CD4-positive, alpha-beta T cell treated with Interleukin-1 beta for 1 hour (primary cell): ENCODE data around the gene DNTT.

ENCODE experiments used
- DNase-seq, 2 donors: peaks; one replicate each; pipeline ENCODE4 v3.0.0-alpha.2; 2020 to 2022

Gene DNTT

DNA sequence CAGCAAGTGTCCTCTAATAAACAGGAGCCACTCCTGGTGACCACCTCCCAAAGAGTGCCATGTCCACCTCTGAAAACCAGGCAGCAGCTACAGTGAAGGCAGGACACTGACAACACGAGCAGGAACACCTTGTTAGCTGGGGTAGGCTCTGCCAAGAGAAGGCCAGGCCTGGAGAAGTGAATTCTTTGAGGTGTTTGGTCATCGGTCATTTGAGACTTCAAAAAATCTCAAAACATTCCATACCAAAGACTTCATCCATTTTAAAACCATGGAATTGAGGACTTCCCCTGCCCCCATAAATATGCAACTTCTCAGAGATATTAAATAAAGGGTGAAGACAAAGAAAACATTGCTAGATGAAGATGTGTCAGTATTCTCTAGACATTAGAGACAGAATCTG, 82.9 kb downstream of the DNTT start:
- DNase-seq = no peak

DNA sequence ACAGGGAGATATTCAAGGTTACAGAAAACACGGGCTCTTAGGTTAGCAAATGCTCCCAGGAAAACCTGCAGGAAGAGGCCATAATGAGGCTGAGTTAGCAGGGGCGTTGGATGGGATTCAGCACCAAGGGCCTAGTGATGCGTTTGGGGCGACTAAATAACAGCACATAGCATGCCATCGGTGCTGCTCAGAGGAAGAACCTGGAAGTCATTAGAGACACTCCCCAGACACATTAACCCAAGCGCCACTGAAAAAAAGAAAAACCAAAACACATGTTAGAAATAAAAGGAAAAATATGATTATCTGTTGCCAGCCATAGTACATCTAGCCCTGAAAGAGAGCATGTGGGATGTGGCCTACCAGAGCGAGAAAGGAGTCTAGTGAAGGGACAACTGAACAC, 83.4 kb downstream of the DNTT start:
- no peak for DNase-seq
